DND-41 (cell line): ENCODE results near the gene PPP2R2B.

ENCODE experiments used
- EZH2 ChIP-seq: IDR thresholded peaks from 3 replicates; pipeline ENCODE4 v1.6.1; 2012; ENCODE audit warnings: borderline replicate concordance, low read depth, mild to moderate bottlenecking, moderate library complexity, low read length, inconsistent platforms; ENCODE audit not compliant: severe bottlenecking
- TF ChIP-seq, protein P1 (sequence below): IDR thresholded peaks from 2 replicates; pipeline ENCODE4 v1.5.1; 2012; ENCODE audit warnings: borderline replicate concordance, low read length, moderate library complexity, mild to moderate bottlenecking; ENCODE audit not compliant: poor library complexity, severe bottlenecking; ENCODE audit errors: extremely low read depth

DNA sequence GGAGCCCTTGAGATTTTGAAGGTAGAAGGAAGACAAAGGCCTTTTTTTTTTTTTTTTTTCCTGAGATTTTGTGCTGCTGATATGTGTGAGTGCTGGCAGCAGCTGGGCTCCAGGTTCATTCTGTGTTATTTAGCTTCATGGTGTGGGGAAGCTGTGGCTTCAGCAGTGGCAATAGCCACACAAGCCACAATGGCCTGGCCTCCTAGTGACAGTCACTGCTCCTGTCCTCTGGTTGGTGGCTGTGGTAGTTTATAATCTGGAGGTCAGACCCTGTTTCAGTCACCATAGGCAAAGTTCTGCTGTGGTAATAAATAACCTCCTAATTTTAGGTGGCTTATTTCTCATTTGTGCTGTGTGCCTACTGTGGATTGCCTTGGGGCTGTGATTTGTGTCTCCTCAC, 334.3 kb downstream of the PPP2R2B start:
- TF ChIP-seq EZH2 = no peak
- TF ChIP-seq, protein P1, sequence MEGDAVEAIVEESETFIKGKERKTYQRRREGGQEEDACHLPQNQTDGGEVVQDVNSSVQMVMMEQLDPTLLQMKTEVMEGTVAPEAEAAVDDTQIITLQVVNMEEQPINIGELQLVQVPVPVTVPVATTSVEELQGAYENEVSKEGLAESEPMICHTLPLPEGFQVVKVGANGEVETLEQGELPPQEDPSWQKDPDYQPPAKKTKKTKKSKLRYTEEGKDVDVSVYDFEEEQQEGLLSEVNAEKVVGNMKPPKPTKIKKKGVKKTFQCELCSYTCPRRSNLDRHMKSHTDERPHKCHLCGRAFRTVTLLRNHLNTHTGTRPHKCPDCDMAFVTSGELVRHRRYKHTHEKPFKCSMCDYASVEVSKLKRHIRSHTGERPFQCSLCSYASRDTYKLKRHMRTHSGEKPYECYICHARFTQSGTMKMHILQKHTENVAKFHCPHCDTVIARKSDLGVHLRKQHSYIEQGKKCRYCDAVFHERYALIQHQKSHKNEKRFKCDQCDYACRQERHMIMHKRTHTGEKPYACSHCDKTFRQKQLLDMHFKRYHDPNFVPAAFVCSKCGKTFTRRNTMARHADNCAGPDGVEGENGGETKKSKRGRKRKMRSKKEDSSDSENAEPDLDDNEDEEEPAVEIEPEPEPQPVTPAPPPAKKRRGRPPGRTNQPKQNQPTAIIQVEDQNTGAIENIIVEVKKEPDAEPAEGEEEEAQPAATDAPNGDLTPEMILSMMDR = no peak
